Omental fat pad (tissue), 4 donors: ENCODE results near the gene NCLN. TPM values are rescaled to one million over a fixed set of nuclear protein-coding genes. Genes with fewer than 3 reads are reported as not detected.
"Not testable (repeated sequence)": the region's sequence is repeated elsewhere in the genome, so short reads cannot be mapped to it uniquely, and the experiment has no call there.

Source experiments
- ATAC-seq: fragments of 150-250 bp; one replicate; pipeline ENCODE4 v1.9.1; 2016; ENCODE audit warnings: mild to moderate bottlenecking, moderate library complexity; ENCODE audit not compliant: low FRiP score
- DNase-seq: peaks from one replicate; pipeline ENCODE4 v3.0.0-alpha.2; 2019; ENCODE audit warnings: low spot score
- CTCF ChIP-seq, 3 donors: fragments of 450-650 bp; IDR thresholded peaks; one replicate each; pipeline ENCODE4 v1.5.1; 2016 to 2017; ENCODE audit warnings: antibody characterized with exemption in 3 of 3, mild to moderate bottlenecking in 3 of 3, moderate library complexity in 2 of 3
- total RNA-seq, 4 donors: library from RNA; depleted of rRNA; stranded (reverse); fragments of >200 nt; gene quantifications; one replicate each; pipeline ENCODE4 v1.1.0, GENCODE V29; 2016

NCLN gene
- total RNA-seq, 4 donors from 2014 or later, result 33.6 to 65.7 (median 41.1) TPM

GRCh38 chr19:3149526-3150505 is 35.9 kb upstream of the NCLN start:
- no peak for DNase-seq

GRCh38 chr19:3150739-3151329 is 34.9 kb upstream of the NCLN start:
- no peak for TF ChIP-seq CTCF (IDR thresholded peaks at IDR 0.05)
- DNase-seq, result no peak
- ATAC-seq, result no peak

More at GRCh38 chr19:3149526-3150505, 35.9 kb upstream of the NCLN start:
- no peak for TF ChIP-seq CTCF (IDR thresholded peaks at IDR 0.05)
- no peak for ATAC-seq

GRCh38 chr19:3151563-3152418 is 33.9 kb upstream of the NCLN start:
- ATAC-seq (no peak), DNase-seq (no peak)
- TF ChIP-seq CTCF (IDR thresholded peaks at IDR 0.05), result no peak

GRCh38 chr19:3152419-3152780 is 33.3 kb upstream of the NCLN start:
- TF ChIP-seq CTCF (IDR thresholded peaks at IDR 0.05), result no peak
- no peak for DNase-seq
- ATAC-seq, result no peak

- no peak for ATAC-seq
- no peak for TF ChIP-seq CTCF (IDR thresholded peaks at IDR 0.05)
- DNase-seq, result no peak
Measured at GRCh38 chr19:3153286-3154230, 32.2 kb upstream of the NCLN start.

- DNase-seq, ATAC-seq: not testable (repeated sequence)
Measured at GRCh38 chr19:3154447-3154846, 31.3 kb upstream of the NCLN start.
